Activated CD4-positive, alpha-beta memory T cell treated with anti-CD3 and anti-CD28 coated beads, Interleukin-2, amount 10 ng/mL, durations not matched to agents 7 days and 5 days (primary cell): ENCODE measurements around the gene FRMD3. TPM values are rescaled to one million over a fixed set of nuclear protein-coding genes. Genes with fewer than 3 reads are reported as not detected.
A peak's percentile ranks its signal among the peaks of the same experiment; 100 is the strongest.

Source experiments
- CTCF ChIA-PET: fragments of 350-600 bp; sonication (Branson Sonifier 250); formaldehyde crosslinking; loops from one replicate; lab custom pipeline; 2021; ENCODE audit warnings: antibody characterized with exemption, inconsistent platforms; lab: Charles Lee
- POLR2A ChIA-PET: fragments of 350-600 bp; sonication (Branson Sonifier 250); formaldehyde crosslinking; loops from one replicate; lab custom pipeline; 2021; ENCODE audit warnings: antibody characterized with exemption; lab: Charles Lee
- DNase-seq: peaks from one replicate; pipeline ENCODE4 v3.0.0-alpha.2; 2020
- H3K27ac Mint-ChIP-seq: one replicate; pipeline ENCODE4 v1.8.0; 2021; ENCODE audit warnings: mild to moderate bottlenecking, mixed read lengths
- H3K27me3 Mint-ChIP-seq: one replicate; pipeline ENCODE4 v1.8.0; 2021; ENCODE audit warnings: mixed read lengths
- H3K36me3 Mint-ChIP-seq: one replicate; pipeline ENCODE4 v1.8.0; 2021; ENCODE audit warnings: low read depth, mixed read lengths
- H3K4me1 Mint-ChIP-seq: one replicate; pipeline ENCODE4 v1.8.0; 2021; ENCODE audit warnings: mixed read lengths
- H3K4me3 Mint-ChIP-seq: one replicate; pipeline ENCODE4 v1.8.0; 2021; ENCODE audit warnings: mild to moderate bottlenecking, mixed read lengths
- H3K9me3 Mint-ChIP-seq: one replicate; pipeline ENCODE4 v1.8.0; 2021; ENCODE audit warnings: mixed read lengths
- total RNA-seq, 2 experiments: library from RNA; stranded (reverse); gene quantifications; one replicate each; pipeline ENCODE4 v1.2.3, GENCODE V29; 2021

FRMD3 gene
- under 1 TPM; 0.23 to 0.30 TPM for total RNA-seq

GRCh38 chr9:83538172-83538889, at the start of gene FRMD3:
Gene FRMD3 (minus strand): TSS chr9:83538401. CDS start chr9:83538231, 170 bp downstream.
- no peaks in the 10 kb centered on the region for H3K36me3 Mint-ChIP-seq
- H3K9me3 Mint-ChIP-seq, result no peaks in the 10 kb centered on the region
- ChIA-PET POLR2A (interaction anchor here (0.6 kb wide), 1 partner anchor 12 kb away, joined by 3 read pairs; no protein-coding TSS in a partner anchor), CTCF (no interaction called here)
- H3K27me3 Mint-ChIP-seq, result peaks cover 33% of the 10 kb centered on the region
- peak within 1 kb of the TSS; percentile 7 for H3K4me3 Mint-ChIP-seq
- peaks cover 4% of the 10 kb centered on the region for H3K4me1 Mint-ChIP-seq
- DNase-seq, result no peak
- H3K27ac Mint-ChIP-seq, result no peak within 1 kb of the TSS

GRCh38 chr9:83584995-83585394, 46.8 kb upstream of the FRMD3 start:
- H3K27me3 Mint-ChIP-seq, result no peaks in the 10 kb centered on the region
- POLR2A ChIA-PET, result no interaction called here
- H3K9me3 Mint-ChIP-seq, result no peaks in the 10 kb centered on the region
- H3K4me1 Mint-ChIP-seq, result no peaks in the 10 kb centered on the region
- DNase-seq, result no peak
- H3K36me3 Mint-ChIP-seq, result no peaks in the 10 kb centered on the region
- CTCF ChIA-PET, result interaction anchor here (2.1 kb wide), 1 partner anchor 12 kb away, joined by 5 read pairs; no protein-coding TSS in a partner anchor
- no peak overlapping the region for H3K27ac Mint-ChIP-seq
- H3K4me3 Mint-ChIP-seq, result no peak overlapping the region

GRCh38 chr9:83583151-83584014, 45.2 kb upstream of the FRMD3 start:
- peak; percentile 20 for DNase-seq

GRCh38 chr9:83582029-83582428, 43.8 kb upstream of the FRMD3 start:
- Mint-ChIP-seq H3K36me3 (no peaks in the 10 kb centered on the region), H3K4me1 (no peaks in the 10 kb centered on the region), H3K27me3 (no peaks in the 10 kb centered on the region), H3K27ac (no peak overlapping the region), H3K4me3 (no peak overlapping the region), H3K9me3 (no peaks in the 10 kb centered on the region)
- CTCF ChIA-PET, result no interaction called here
- POLR2A ChIA-PET, result no interaction called here
- DNase-seq, result no peak

More at GRCh38 chr9:83583151-83584014, 45.2 kb upstream of the FRMD3 start:
- no peak overlapping the region for H3K27ac Mint-ChIP-seq
- H3K4me3 Mint-ChIP-seq, result no peak overlapping the region
- no peaks in the 10 kb centered on the region for H3K9me3 Mint-ChIP-seq
- no peaks in the 10 kb centered on the region for H3K27me3 Mint-ChIP-seq
- H3K4me1 Mint-ChIP-seq, result no peaks in the 10 kb centered on the region
- ChIA-PET POLR2A (no interaction called here), CTCF (no interaction called here)
- no peaks in the 10 kb centered on the region for H3K36me3 Mint-ChIP-seq

GRCh38 chr9:83574482-83574881, 36.3 kb upstream of the FRMD3 start:
- no peak overlapping the region for H3K4me3 Mint-ChIP-seq
- H3K36me3 Mint-ChIP-seq, result no peaks in the 10 kb centered on the region
- no peaks in the 10 kb centered on the region for H3K9me3 Mint-ChIP-seq
- no peak overlapping the region for H3K27ac Mint-ChIP-seq
- no peaks in the 10 kb centered on the region for H3K4me1 Mint-ChIP-seq
- CTCF ChIA-PET, result no interaction called here
- DNase-seq, result no peak
- POLR2A ChIA-PET, result no interaction called here
- H3K27me3 Mint-ChIP-seq, result no peaks in the 10 kb centered on the region

- H3K27ac Mint-ChIP-seq, result no peak overlapping the region
- no peaks in the 10 kb centered on the region for H3K9me3 Mint-ChIP-seq
- no peaks in the 10 kb centered on the region for H3K4me1 Mint-ChIP-seq
- DNase-seq, result no peak
- ChIA-PET POLR2A (no interaction called here), CTCF (interaction anchor here (0.6 kb wide), 1 partner anchor 133 kb away, joined by 3 read pairs; no protein-coding TSS in a partner anchor)
- no peaks in the 10 kb centered on the region for H3K27me3 Mint-ChIP-seq
- no peaks in the 10 kb centered on the region for H3K36me3 Mint-ChIP-seq
- no peak overlapping the region for H3K4me3 Mint-ChIP-seq
These were observed 34.3 kb upstream of the FRMD3 start for GRCh38 chr9:83572524-83572923.

GRCh38 chr9:83570359-83570758, 32.2 kb upstream of the FRMD3 start:
- DNase-seq, result no peak
- no peak overlapping the region for H3K4me3 Mint-ChIP-seq
- H3K36me3 Mint-ChIP-seq, result no peaks in the 10 kb centered on the region
- no peak overlapping the region for H3K27ac Mint-ChIP-seq
- no peaks in the 10 kb centered on the region for H3K4me1 Mint-ChIP-seq
- ChIA-PET CTCF (no interaction called here), POLR2A (no interaction called here)
- H3K27me3 Mint-ChIP-seq, result no peaks in the 10 kb centered on the region
- no peaks in the 10 kb centered on the region for H3K9me3 Mint-ChIP-seq

- H3K4me3 Mint-ChIP-seq, result no peak overlapping the region
- no peak overlapping the region for H3K27ac Mint-ChIP-seq
- no peaks in the 10 kb centered on the region for H3K27me3 Mint-ChIP-seq
- H3K4me1 Mint-ChIP-seq, result no peaks in the 10 kb centered on the region
- DNase-seq, result no peak
- CTCF ChIA-PET, result no interaction called here
- H3K9me3 Mint-ChIP-seq, result no peaks in the 10 kb centered on the region
- POLR2A ChIA-PET, result no interaction called here
- H3K36me3 Mint-ChIP-seq, result no peaks in the 10 kb centered on the region
These were observed 31.1 kb upstream of the FRMD3 start for GRCh38 chr9:83569326-83569725.

- no peaks in the 10 kb centered on the region for H3K27me3 Mint-ChIP-seq
These were observed 25.2 kb upstream of the FRMD3 start for GRCh38 chr9:83563360-83563759.

GRCh38 chr9:83560169-83560826, 22.1 kb upstream of the FRMD3 start:
- DNase-seq, result no peak
- no peaks in the 10 kb centered on the region for H3K27me3 Mint-ChIP-seq
- H3K4me1 Mint-ChIP-seq, result no peaks in the 10 kb centered on the region
- no peaks in the 10 kb centered on the region for H3K36me3 Mint-ChIP-seq
- no peaks in the 10 kb centered on the region for H3K9me3 Mint-ChIP-seq
- H3K27ac Mint-ChIP-seq, result no peak overlapping the region
- CTCF ChIA-PET, result no interaction called here
- no peak overlapping the region for H3K4me3 Mint-ChIP-seq
- POLR2A ChIA-PET, result no interaction called here

More at GRCh38 chr9:83563360-83563759, 25.2 kb upstream of the FRMD3 start:
- CTCF ChIA-PET, result interaction anchor here (1.6 kb wide), 1 partner anchor 228 kb away, joined by 5 read pairs; no protein-coding TSS in a partner anchor
- POLR2A ChIA-PET, result no interaction called here
- H3K36me3 Mint-ChIP-seq, result no peaks in the 10 kb centered on the region
- H3K4me3 Mint-ChIP-seq, result no peak overlapping the region
- H3K9me3 Mint-ChIP-seq, result no peaks in the 10 kb centered on the region
- DNase-seq, result no peak
- H3K4me1 Mint-ChIP-seq, result no peaks in the 10 kb centered on the region
- no peak overlapping the region for H3K27ac Mint-ChIP-seq

GRCh38 chr9:83557771-83558170, 19.6 kb upstream of the FRMD3 start:
- Mint-ChIP-seq H3K27ac (no peak overlapping the region), H3K4me3 (no peak overlapping the region), H3K27me3 (no peaks in the 10 kb centered on the region), H3K9me3 (no peaks in the 10 kb centered on the region), H3K36me3 (no peaks in the 10 kb centered on the region), H3K4me1 (no peaks in the 10 kb centered on the region)
- CTCF ChIA-PET, result no interaction called here
- POLR2A ChIA-PET, result no interaction called here
- no peak for DNase-seq

GRCh38 chr9:83557317-83557716, 19.1 kb upstream of the FRMD3 start:
- Mint-ChIP-seq H3K9me3 (no peaks in the 10 kb centered on the region), H3K4me3 (no peak overlapping the region), H3K27ac (no peak overlapping the region), H3K27me3 (peaks cover 1% of the 10 kb centered on the region), H3K4me1 (no peaks in the 10 kb centered on the region), H3K36me3 (no peaks in the 10 kb centered on the region)
- ChIA-PET CTCF (no interaction called here), POLR2A (no interaction called here)
- DNase-seq, result no peak

- POLR2A ChIA-PET, result no interaction called here
- Mint-ChIP-seq H3K27ac (no peak overlapping the region), H3K27me3 (peaks cover 10% of the 10 kb centered on the region), H3K36me3 (no peaks in the 10 kb centered on the region), H3K9me3 (peaks cover 2% of the 10 kb centered on the region), H3K4me1 (no peaks in the 10 kb centered on the region), H3K4me3 (no peak overlapping the region)
- DNase-seq, result no peak
- CTCF ChIA-PET, result no interaction called here
These were observed 16.1 kb upstream of the FRMD3 start for GRCh38 chr9:83554278-83554677.
